ENCODE measurements around the gene ZFP57. TPM values are rescaled to one million over a fixed set of nuclear protein-coding genes. Genes with fewer than 3 reads are reported as not detected.

Gene ZFP57
- total RNA-seq, 1 donor from 2014 or later = 2.6 TPM

DNA sequence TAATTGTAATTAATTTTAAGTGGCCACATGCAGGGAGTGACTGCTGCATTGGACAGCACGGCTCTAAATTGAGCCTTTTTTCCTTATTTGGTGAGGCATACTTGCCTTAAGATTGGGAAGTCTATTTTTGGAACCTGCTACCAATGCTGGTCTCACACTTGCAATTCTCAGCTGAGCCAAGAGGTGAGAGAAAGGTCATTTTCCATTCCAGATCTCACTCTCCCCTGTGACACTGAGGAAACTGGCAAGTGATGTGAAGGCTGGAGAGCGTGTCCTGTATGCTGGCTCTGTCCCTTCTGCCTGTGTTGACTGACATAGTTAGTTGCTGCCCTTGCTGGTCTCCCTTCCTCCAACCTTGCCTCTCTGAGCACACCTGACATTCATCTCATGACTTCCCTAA lies 24.8 kb downstream of the ZFP57 start:
- intact Hi-C loops (cut with micrococcal nuclease) = no loop called here

DNA sequence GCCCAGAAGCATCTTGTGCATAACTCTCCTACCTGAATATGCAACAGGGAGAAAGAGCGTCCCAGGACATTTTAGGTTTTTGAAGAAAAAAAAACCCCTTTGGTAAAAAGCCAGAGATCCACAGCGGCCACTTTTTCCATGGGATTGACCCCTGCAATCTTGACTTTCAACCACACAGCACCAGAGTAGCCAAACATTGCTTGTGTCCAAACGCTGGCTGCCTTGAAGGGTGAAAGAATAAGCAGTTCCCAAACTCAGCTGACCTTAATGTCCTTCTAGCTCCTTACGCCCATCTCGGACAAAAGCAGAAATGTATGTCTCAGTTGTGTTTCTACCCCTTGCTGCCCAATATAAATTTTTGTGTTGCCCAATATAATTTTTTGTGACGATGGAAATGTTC lies 25.3 kb downstream of the ZFP57 start:
- intact Hi-C loops (cut with micrococcal nuclease) = no loop called here

DNA sequence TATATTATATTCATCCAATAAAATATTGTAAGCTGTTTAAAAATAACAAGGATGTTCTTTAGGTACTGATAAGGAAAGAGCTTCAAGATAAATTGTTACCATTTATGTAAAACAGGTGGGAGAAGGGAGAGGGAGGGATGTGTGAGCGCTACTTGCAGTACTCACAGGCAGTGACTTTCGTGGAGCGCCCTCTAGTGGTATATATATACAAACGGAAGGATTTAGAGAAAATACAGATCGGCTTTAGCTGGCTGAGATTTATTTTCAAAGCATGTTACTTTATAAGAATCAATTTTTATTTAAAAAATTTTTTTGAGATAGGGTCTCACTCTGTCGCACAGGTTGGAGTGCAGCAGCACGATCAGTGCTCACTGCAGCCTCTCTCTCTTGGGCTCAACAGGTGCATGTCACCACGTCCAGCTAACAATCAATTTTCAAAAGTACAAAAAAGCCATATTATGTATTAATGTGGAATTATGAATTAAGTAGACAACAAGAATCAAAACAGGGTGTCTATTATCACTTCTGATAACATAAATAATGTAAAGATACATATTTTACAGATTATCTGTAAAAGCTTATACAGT lies 27.4 kb downstream of the ZFP57 start:
- intact Hi-C loops (cut with micrococcal nuclease) = loop anchor here (5.0 kb wide), 2 partner anchors 69 to 314 kb away; partner anchors contain the start of gene HLA-F

DNA sequence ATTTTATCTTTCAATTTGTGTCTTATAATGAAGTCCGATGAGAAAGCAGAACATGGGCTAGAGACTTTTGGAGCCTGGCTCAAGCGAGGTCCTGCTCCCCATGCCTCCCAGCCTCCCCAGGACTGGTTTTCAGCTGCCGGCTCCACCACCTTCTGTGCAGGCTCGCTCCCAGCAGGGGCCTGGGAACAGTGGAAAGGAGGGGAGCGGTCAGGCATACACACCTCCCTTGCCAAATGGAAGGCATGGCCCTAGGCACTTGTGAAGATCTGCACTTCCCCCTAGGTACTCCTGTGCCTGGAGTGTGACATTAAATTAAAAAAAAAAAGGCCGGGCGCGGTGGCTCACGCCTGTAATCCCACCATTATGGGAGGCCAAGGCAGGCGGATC lies 28.8 kb downstream of the ZFP57 start:
- intact Hi-C loops (cut with micrococcal nuclease) = loop anchor here (5.0 kb wide), 2 partner anchors 70 to 315 kb away; partner anchors contain the start of gene HLA-F

DNA sequence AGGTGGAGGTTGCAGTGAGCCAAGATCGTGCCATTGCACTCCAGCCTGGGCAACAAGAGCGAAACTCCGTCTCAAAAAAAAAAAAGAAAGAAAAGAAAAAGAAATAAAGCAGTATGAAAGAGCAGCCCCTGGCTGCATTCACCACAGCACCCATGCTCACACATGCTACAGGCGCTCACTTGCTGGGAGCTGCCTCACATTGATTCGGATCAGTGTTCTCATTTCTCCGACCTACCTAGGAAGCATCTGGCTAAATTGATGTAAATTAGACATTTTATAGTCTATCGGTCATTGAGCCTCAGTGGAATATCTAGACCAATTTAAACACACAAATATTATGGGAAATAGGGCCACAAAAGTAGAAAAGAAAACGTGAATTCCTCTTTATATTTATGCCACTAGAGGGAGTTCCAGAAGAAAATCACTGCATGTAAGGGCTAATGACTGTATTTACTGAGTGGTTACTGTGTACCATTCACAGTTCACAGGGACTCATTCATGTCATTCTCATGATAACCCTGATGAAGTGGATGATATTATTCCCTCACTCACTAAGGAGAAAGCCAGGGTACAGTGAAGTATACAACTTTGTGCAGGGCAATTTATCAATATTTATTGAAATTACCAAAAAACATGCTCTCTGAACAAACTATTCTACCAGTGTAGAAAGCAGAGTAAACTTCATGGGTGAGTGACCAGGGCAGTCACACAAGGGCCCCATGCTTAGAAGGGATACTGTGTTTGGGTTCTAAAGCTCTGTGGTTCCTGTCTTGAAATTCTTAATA lies 29.3 kb downstream of the ZFP57 start:
- intact Hi-C loops (cut with micrococcal nuclease) = loop anchor here (2.0 to 5.0 kb wide), 4 partner anchors 71 to 415 kb away; partner anchors contain the start of genes HLA-F and PPP1R11

- intact Hi-C loops (cut with micrococcal nuclease) = loop anchor here (1.0 to 5.0 kb wide), 9 partner anchors 9 to 417 kb away; partner anchors contain the start of genes GABBR1, HLA-F and PPP1R11
These were observed 31.0 kb downstream of the ZFP57 start for GRCh38 chr6:29649701-29650673.

DNA sequence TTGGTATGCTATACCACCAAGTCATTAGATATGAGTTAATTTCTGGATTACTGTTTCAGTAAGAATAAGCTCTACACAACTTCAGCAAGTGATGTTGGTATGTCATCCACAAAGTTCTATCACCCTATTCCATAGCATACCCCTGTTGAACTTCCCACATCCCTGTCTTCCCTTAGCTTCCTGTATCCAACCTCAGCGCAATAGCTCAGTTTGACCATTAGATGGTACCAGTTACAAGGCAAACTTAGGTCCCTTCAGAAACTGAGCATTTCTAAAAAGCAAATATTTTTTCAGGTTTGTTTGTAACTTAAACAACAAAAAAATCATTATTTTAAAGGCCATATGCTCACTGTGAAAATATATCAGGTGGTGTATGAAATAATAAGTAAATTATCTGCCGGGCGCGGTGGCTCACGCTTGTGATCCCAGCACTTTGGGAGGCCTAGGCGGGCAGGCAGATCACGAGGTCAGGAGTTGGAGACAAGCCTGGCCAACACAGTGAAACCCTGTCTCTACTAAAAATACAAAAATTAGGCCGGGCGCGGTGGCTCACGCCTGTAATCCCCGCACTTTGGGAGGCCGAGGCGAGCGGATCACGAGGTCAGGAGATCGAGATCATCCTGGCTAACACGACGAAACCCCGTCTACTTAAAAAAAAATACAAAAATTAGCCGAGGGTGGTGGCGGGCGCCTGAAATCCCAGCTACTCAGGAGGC lies 32.9 kb downstream of the ZFP57 start:
- intact Hi-C loops (cut with micrococcal nuclease) = no loop called here

DNA sequence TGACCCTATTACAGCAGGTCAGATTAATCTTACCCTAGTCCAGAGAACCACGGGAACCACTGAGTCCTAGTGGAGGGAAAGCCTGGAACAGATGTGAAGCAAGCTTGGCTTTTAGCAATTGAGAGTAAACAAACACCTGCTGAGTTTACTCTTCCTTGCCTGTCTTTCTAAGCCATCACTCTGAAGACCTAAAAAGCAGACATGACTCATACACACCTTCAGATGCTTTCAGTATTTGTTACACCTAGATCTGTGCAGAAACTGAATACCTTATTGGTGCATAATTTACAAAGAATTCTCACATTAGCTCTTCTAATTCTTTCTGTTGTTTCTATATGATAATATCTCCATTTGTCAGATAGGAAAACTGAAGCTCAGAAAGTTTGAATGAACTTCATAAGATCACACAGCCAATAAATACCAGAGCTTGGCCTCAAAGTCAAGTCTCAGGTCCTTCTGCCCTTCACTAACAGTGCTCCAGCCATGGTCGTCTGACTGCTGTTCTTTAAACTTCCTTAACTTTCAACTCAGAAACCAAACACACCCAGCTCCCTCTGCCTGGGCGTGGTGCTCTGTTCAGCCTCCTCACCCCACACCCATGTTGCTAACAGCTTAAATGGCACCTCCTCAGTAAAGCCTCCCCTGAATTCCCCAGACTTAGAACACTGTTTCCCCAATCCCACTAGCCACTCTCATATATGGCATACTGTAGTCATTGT lies 39.4 kb downstream of the ZFP57 start:
- intact Hi-C loops (cut with micrococcal nuclease) = loop anchor here (1.0 kb wide), 1 partner anchor 8 kb away; no protein-coding TSS in a partner anchor

GRCh38 chr6:29637247-29637646 lies 43.7 kb downstream of the ZFP57 start:
- intact Hi-C loops (cut with micrococcal nuclease) = loop anchor here (10.0 kb wide), 1 partner anchor 772 kb away; no protein-coding TSS in a partner anchor

DNA sequence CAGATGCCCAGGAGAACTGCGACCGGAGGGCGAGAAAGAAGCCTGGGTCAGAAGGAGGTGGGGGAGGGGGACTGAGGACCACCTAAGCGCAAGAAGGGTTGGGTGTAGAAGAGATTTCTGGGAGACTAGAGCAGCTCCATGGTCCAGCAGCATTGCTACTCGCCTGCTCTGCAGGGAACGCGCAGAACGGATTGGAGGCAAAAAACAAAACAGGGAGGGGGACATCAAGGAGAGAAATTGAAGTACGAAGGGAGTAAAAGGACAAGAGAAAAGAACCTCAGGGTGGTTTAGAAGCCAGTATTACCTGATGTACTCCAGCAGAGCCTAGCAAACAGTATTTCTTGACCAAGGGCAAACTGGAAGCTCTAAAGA lies 47.4 kb downstream of the ZFP57 start:
- intact Hi-C loops (cut with micrococcal nuclease) = loop anchor here (1.0 to 10.0 kb wide), 2 partner anchors 17 to 769 kb away; no protein-coding TSS in a partner anchor

DNA sequence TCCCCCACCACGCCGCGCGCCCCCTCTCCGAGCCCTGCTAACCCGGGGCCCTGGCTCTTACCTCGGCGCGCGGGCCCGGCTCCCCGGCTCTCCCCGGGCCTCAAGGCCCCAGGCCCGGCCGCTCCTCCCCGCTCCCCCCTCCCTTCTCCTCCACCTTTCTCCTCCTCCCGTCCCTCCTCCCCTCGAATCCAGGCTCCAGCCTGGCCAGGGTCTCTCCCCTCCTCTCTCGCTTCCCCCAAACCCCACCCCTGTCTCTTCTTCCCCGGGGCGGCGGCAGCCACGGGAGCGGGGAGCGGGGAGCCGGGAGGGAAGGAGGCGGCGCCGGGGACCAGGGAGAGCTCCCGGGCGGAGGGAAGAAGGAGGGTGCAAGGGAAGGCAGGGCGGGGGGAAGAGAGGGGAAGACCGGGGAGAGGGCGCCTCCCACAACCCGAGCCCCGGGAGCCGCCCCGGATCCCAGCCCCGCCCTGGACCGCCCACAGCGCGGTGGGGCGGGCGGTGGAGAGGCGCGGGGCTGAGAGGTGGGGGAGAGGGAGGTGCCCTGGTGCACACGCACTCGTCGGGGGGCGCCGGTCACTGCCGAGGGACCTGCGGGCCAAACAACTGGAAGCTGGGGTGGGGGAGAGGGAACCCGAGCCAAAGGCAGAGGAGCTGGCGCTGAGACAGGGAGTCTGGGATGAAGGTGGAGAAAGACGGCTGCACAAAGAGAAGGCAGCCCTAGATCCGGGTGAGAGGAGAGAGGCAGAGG lies 48.0 kb downstream of the ZFP57 start, which contains the start of gene GABBR1:
Gene GABBR1 (minus strand): TSS at position 395 of the 745 bp plus-strand sequence. CDS start 798 bp downstream, outside the sequence.
- intact Hi-C loops (cut with micrococcal nuclease) = loop anchor here (1.0 to 10.0 kb wide), 2 partner anchors 17 to 768 kb away; no protein-coding TSS in a partner anchor

GRCh38 chr6:29631860-29632731 lies 48.9 kb downstream of the ZFP57 start:
- intact Hi-C loops (cut with micrococcal nuclease) = loop anchor here (10.0 kb wide), 1 partner anchor 767 kb away; no protein-coding TSS in a partner anchor

DNA sequence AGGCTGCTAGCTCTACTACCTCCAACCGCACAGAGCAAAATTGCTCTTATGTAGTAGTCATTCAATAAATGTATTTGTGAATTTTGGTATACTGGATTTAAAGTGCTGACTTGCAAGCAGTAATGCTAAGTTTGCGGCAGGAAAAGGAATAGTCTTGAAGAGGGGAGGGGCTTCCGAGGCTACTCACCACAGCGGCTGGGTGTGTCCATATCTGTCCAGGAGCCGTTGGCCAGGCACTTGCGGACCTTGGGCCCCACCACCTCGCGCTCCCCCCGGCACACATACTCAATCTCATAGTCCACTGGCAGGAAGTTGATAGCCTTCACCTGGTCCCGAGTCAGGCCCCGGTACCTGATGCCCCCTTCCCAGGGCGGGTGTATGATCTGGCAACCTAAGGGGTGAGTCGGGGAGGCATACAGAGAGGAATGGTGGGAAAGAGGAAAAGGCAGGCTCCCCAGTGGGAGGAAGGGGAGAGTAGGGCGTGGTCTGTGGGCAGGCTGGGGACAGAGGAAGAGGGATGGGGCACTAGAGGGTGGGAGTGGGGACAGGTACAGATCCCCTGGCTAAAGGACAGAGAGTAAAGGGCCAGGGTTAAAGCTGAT lies 49.6 kb downstream of the ZFP57 start:
- intact Hi-C loops (cut with micrococcal nuclease) = loop anchor here (10.0 kb wide), 1 partner anchor 767 kb away; no protein-coding TSS in a partner anchor

- intact Hi-C loops (cut with micrococcal nuclease) = loop anchor here (10.0 kb wide), 1 partner anchor 766 kb away; no protein-coding TSS in a partner anchor
These were observed 50.6 kb downstream of the ZFP57 start for GRCh38 chr6:29630315-29630714.

- intact Hi-C loops (cut with micrococcal nuclease) = no loop called here
These were observed 51.4 kb downstream of the ZFP57 start for GRCh38 chr6:29629571-29629970.

DNA sequence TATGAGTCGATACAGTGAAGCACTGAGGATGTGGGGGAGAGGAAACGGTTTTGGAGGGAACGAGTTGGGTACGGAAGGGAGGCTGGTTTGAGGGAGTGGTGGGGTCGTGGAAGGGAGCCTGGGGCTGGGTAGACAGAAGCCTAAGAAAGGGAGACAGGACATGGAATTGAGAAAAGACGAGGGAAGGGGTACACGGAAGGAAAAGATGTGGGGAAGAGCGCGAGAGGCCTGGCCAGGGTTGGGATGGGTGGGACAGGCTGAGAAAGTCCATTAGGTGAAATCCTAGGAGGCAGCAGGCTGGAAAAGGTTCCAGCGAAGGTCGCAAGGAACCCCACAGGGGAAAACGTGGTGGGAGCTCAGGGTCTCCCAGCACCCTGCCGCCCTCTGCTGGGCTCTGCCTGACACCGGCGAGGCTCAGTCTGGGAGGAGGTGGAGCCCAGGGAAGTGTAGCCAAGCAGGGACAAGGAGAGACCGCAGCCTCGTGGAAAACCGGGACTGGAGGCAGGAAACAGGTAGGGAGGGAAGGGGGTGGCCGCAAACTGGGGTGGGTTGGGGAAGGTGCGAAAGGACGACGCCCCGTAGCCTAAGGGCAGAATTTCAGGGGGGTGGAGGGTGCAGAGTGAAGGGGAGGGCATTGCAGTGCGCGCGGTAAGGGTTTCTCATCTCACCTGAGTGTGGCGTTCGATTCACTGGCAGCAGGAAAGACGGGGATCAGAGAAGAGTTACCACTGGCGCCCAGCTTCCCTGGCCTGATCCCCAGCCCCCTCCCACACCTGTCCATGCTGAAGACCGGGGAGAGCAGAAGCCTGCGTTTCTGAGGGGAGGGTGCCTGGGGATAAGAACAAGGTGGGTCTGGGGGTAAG lies 52.3 kb downstream of the ZFP57 start:
- intact Hi-C loops (cut with micrococcal nuclease) = no loop called here

All from T-helper 1 cell treated with Interleukin-12 subunit alpha and Interleukin-12 subunit beta and Interleukin-4 antibody, amounts not matched to agents 30 ng/mL and 1 ng/mL, for 36 hours (primary cell).